ENCODE measurements around the gene ECPAS.
A peak's percentile ranks its signal among the peaks of the same experiment; 100 is the strongest.
"Not testable (repeated sequence)": the region's sequence is repeated elsewhere in the genome, so short reads cannot be mapped to it uniquely, and the experiment has no call there.

ECPAS gene

DNA sequence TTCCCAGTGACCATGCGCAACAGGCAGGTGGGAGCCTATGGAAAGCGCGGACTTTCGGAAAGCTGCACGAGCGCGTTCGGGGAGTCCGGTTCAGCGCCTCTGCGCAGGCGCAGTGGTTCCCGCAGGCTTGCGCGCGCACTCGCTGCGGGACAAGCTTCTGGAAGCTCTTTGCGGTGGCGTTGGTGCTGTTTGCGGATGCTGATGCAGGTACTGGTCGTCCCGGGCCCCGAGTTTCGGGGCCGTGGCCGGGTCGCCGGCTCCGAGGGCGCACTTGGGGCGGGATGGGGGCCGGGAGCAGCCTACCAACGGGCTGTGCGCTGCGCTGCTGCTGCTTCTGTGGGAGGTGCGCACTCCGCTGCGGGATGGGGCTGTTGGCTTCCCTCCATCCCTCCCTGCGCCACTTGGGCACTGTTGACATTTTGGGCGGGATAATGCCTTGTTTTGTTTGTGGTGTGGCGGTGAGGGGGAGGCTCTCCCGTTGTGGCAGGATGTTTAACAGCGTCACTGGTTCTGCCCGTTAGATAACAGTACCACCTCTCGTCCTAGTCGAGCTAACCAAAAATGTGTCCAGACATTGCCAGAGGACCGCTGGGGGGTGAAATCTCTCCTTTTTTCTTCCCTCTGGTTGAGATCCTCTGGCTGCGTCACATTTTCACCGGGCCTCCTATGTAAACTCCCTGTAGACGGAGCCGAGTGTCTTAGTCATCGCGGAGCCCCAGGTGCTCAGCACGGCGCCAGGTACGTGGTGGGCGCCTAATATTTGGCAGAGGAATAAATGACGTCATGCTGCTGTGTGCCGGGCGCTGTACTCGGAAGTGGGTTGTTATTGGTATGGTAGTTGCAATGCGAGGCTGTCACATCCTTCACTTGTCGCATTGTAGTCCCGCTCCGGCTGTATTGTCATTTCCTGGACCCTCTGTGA is 41.1 kb upstream of the ECPAS start, which contains the start of gene ZNF483:
ZNF483 (plus strand) TSS at position 124 of the 922 bp plus-strand sequence. CDS start 2,217 bp downstream, outside the sequence.
- no peak for TF ChIP-seq ZFX (IDR thresholded peaks at IDR 0.05; ENCODE audit: borderline replicate concordance)
- TF ChIP-seq, protein P1, sequence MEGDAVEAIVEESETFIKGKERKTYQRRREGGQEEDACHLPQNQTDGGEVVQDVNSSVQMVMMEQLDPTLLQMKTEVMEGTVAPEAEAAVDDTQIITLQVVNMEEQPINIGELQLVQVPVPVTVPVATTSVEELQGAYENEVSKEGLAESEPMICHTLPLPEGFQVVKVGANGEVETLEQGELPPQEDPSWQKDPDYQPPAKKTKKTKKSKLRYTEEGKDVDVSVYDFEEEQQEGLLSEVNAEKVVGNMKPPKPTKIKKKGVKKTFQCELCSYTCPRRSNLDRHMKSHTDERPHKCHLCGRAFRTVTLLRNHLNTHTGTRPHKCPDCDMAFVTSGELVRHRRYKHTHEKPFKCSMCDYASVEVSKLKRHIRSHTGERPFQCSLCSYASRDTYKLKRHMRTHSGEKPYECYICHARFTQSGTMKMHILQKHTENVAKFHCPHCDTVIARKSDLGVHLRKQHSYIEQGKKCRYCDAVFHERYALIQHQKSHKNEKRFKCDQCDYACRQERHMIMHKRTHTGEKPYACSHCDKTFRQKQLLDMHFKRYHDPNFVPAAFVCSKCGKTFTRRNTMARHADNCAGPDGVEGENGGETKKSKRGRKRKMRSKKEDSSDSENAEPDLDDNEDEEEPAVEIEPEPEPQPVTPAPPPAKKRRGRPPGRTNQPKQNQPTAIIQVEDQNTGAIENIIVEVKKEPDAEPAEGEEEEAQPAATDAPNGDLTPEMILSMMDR (IDR thresholded peaks at IDR 0.05) = no peak
- H3K27ac ChIP-seq = peak within 1 kb of the TSS; percentile 50; the same call in 1 of the 2 replicates

DNA sequence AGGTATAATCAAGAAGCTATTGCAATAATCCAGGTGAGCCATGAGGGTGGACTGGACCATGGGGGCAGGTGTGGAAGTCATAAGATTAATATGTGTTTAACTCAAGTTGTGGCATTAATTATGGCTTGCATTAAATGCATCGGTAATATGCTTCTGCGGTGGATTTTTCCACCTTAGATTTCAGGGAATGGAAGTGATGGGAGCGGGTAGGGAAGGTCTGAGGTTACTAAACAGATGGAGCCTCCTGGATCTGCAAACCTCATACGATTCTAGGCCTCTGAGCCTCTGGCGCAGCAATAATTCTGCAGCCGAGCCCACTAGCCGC is 40.5 kb upstream of the ECPAS start:
- peak overlapping the region; percentile 50; the same call in 1 of the 2 replicates for H3K27ac ChIP-seq
- no peak for TF ChIP-seq ZFX (IDR thresholded peaks at IDR 0.05; ENCODE audit: borderline replicate concordance)
- TF ChIP-seq, protein P1 (IDR thresholded peaks at IDR 0.05) = no peak

DNA sequence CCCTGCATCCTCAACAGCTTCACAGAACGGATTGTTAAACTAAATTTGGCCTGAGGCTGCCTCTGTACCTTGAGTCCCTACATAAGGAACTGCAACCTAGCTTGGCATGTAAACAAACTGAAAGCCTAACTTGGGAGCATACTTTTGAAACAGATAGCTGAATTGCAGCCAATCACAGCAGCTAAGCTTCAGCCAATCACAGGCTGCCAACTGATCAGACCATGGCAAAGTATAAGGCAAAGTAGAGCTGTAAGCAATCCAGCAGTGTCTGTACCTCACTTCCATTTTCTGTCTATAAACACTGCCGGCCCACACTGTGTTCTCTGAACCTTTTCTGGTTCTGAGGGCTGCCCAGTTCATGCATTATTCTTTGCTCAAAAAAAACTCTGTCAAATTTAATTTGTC is 31.9 kb upstream of the ECPAS start:
- H3K27ac ChIP-seq = peak overlapping the region; percentile 49
- TF ChIP-seq ZFX (IDR thresholded peaks at IDR 0.05; ENCODE audit: borderline replicate concordance) = no peak
- TF ChIP-seq, protein P1 (IDR thresholded peaks at IDR 0.05) = no peak

DNA sequence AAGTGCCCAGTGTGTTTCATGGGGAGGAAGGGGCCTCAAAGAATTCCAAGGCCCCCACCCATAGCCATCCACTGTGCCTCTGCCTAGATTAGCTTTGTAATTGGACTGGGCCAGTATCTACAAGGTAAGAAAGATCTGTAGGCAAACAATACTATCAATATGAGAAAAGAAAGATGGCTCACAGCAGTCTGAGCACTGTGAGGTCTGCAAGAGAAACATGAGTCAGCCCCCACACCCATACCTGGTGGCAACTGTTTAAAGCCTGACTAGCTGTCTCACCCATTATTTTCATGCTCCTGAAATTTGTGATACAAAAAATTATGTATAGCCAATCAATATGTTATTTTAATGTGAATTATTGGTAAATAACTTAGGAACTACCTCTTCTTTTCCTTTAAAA is 30.8 kb upstream of the ECPAS start:
- TF ChIP-seq ZFX (IDR thresholded peaks at IDR 0.05; ENCODE audit: borderline replicate concordance) = no peak
- TF ChIP-seq, protein P1 (IDR thresholded peaks at IDR 0.05) = no peak
- H3K27ac ChIP-seq = no peak overlapping the region

DNA sequence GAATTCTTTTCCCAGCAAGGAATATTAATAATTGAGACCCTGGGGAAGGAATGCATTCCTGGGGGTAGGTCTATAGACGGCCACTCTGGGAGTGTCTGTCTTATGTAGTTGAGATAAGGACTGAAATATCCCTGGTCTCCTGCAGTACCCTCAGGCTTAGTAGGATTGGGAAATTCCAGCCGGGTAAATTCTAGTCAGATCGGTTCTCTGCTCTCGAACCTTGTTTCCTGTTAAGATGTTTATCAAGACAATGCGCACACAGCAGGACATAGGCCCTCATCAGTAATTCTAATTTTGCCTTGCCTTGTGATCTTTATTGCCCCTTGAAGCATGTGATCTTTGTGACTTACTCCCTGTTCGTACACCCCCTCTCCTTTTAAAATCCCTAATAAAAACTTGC is 27.4 kb upstream of the ECPAS start:
- not testable (repeated sequence) for H3K27ac ChIP-seq

DNA sequence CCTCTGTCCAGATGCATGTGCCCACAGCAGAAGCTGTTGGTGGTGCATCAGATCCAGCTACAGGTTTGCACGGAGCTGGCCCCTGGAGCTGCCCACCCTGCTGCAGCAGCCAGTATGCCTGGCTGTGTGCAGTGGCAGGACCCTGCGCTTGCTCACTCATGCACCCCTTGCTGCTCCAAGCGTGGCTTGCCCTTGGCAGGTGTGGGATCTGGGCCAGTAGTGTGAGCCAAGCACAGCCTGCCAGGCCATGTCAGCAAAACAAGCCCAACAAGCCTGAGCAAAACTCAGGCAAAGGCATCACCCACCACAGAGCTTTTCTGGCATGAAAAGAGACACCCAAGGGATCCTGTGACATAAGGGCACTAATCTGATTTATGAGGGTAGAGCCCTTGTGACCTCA is 18.3 kb upstream of the ECPAS start:
- H3K27ac ChIP-seq = no peak overlapping the region
- no peak for TF ChIP-seq ZFX (IDR thresholded peaks at IDR 0.05; ENCODE audit: borderline replicate concordance)
- TF ChIP-seq, protein P1 (IDR thresholded peaks at IDR 0.05) = no peak

DNA sequence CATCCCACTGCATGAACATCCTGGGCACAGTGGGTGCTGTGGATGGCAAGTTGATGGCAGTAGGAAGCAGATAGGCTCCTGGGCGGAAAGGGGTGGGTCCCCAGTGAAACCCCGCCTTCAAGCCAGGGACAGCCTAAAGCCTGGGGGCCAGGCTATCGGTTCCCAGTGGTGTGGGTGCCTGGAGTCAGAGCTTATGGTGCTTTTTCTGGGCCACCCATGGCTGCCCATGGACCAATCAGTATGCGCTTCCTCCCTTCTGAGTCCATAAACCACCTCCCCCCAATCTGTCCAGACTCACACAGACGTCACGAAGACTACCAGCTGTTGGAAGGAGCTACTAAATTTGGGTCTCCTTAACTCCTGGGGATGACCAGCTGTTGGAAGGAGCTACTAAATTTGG is 17.5 kb upstream of the ECPAS start:
- no peak overlapping the region for H3K27ac ChIP-seq
- TF ChIP-seq ZFX (IDR thresholded peaks at IDR 0.05; ENCODE audit: borderline replicate concordance) = no peak
- TF ChIP-seq, protein P1 (IDR thresholded peaks at IDR 0.05) = no peak

Data from 22Rv1 (cell line).